Head of caudate nucleus (tissue), 42 donors: Measurements from ENCODE around the gene C16orf86.

Experiments
- DNase-seq, 42 donors: peaks; one replicate each; pipeline versions ENCODE4 v3.0.0 to v3.0.0-alpha.2; 2020 to 2021; ENCODE audit warnings: mixed read lengths in 7 of 42
- intact Hi-C: fragments of 100-400 bp; cut with DNase I; formaldehyde crosslinking; loops from one replicate; pipeline ENCODE4 v1.15.0; 2022

Gene C16orf86

GRCh38 chr16:67652578-67653127 lies 14.0 kb upstream of the C16orf86 start:
- intact Hi-C loops: no loop called here
- DNase-seq: peak in 9 of 42 donors; percentile 18 to 60 (median 40)

GRCh38 chr16:67653128-67653788 lies 13.4 kb upstream of the C16orf86 start:
- DNase-seq: peak in 7 of 42 donors; percentile 18 to 51 (median 46)
- intact Hi-C loops: no loop called here

- DNase-seq: no peak
- intact Hi-C loops: no loop called here
Observed at GRCh38 chr16:67653789-67654402, 12.7 kb upstream of the C16orf86 start.

- peak in 7 of 42 donors; percentile 12 to 59 (median 39) for DNase-seq
- intact Hi-C loops: no loop called here
Observed at GRCh38 chr16:67654403-67654911, 12.2 kb upstream of the C16orf86 start.

- intact Hi-C loops: no loop called here
- no peak for DNase-seq
Observed at GRCh38 chr16:67655363-67655762, 11.3 kb upstream of the C16orf86 start.

GRCh38 chr16:67656344-67657016 lies 10.1 kb upstream of the C16orf86 start:
- intact Hi-C loops: no loop called here
- DNase-seq: no peak

GRCh38 chr16:67657017-67657608 lies 9.5 kb upstream of the C16orf86 start:
- intact Hi-C loops: no loop called here
- no peak for DNase-seq

GRCh38 chr16:67657751-67658518 lies 8.7 kb upstream of the C16orf86 start:
- intact Hi-C loops: no loop called here
- DNase-seq: no peak

- DNase-seq: no peak
- intact Hi-C loops: no loop called here
Observed at GRCh38 chr16:67658849-67659674, 7.6 kb upstream of the C16orf86 start.

GRCh38 chr16:67659675-67660563 lies 6.7 kb upstream of the C16orf86 start, which contains the start of gene ACD:
TSS of gene ACD (minus strand) at chr16:67660260. CDS start at chr16:67660220, 40 bp downstream.
- DNase-seq: peak; percentile 75 to 97 (median 94)
- intact Hi-C loops: loop anchor here (2.0 kb wide), 1 partner anchor 97 kb away; the partner anchor contains the start of gene CTCF

- intact Hi-C loops: loop anchor here (2.0 kb wide), 1 partner anchor 98 kb away; the partner anchor contains the start of gene CTCF
- DNase-seq: peak; percentile 92 to 99 (median 98)
Observed at GRCh38 chr16:67660564-67661028, 6.0 kb upstream of the C16orf86 start, which contains the start of gene PARD6A. TSS of gene PARD6A (plus strand) at chr16:67660960. CDS start at chr16:67661039, 79 bp downstream.

- peak in 7 of 42 donors; percentile 16 to 52 (median 30) for DNase-seq
- intact Hi-C loops: loop anchor here (2.0 kb wide), 1 partner anchor 98 kb away; the partner anchor contains the start of gene CTCF
Observed at GRCh38 chr16:67661101-67661761, 5.4 kb upstream of the C16orf86 start.

GRCh38 chr16:67661886-67662652 lies 4.5 kb upstream of the C16orf86 start:
- DNase-seq: no peak
- intact Hi-C loops: loop anchor here (2.0 kb wide), 1 partner anchor 99 kb away; the partner anchor contains the start of gene CTCF

GRCh38 chr16:67662653-67663010 lies 4.0 kb upstream of the C16orf86 start:
- DNase-seq: no peak
- intact Hi-C loops: no loop called here
